HG03095 (cell line): Measurements from ENCODE around the gene STK11.

Source experiments
- ATAC-seq: cut with Tn5 transposase; IDR thresholded peaks from one replicate; pipeline ENCODE4 v1.9.1; 2021; ENCODE audit warnings: moderate library complexity; ENCODE audit not compliant: unreplicated experiment

STK11 gene

GRCh38 chr19:1249990-1250436 is 44.4 kb downstream of the STK11 start:
- no peak for ATAC-seq

GRCh38 chr19:1250437-1251260 is 45.1 kb downstream of the STK11 start:
- no peak for ATAC-seq

GRCh38 chr19:1251330-1252220 is 46.0 kb downstream of the STK11 start:
- no peak for ATAC-seq

GRCh38 chr19:1252221-1252820 is 46.7 kb downstream of the STK11 start:
- ATAC-seq = no peak

GRCh38 chr19:1252821-1253513 is 47.4 kb downstream of the STK11 start:
- no peak for ATAC-seq

GRCh38 chr19:1253514-1254080 is 48.0 kb downstream of the STK11 start:
- ATAC-seq = no peak

GRCh38 chr19:1254081-1254527 is 48.5 kb downstream of the STK11 start:
- ATAC-seq = no peak

GRCh38 chr19:1254530-1255185 is 49.1 kb downstream of the STK11 start:
- no peak for ATAC-seq

- ATAC-seq = no peak
Measured at GRCh38 chr19:1255186-1256161, 49.9 kb downstream of the STK11 start.

- ATAC-seq = no peak
Measured at GRCh38 chr19:1256646-1257474, 51.3 kb downstream of the STK11 start.

GRCh38 chr19:1257475-1258162 is 52.0 kb downstream of the STK11 start:
- ATAC-seq = no peak

GRCh38 chr19:1258163-1258492 is 52.5 kb downstream of the STK11 start:
- no peak for ATAC-seq

- ATAC-seq = no peak
Measured at GRCh38 chr19:1258707-1259205, 53.2 kb downstream of the STK11 start.

- ATAC-seq = no peak
Measured at GRCh38 chr19:1259206-1259875, 53.8 kb downstream of the STK11 start.

- peak; percentile 2 for ATAC-seq
Measured at GRCh38 chr19:1259876-1260748, 54.5 kb downstream of the STK11 start.
